GM23338 (cell line): Measurements from ENCODE around the gene APLN.

Experiments
- CREB1 ChIP-seq: fragments of 250-450 bp; sonication (Bioruptor Pico); IDR thresholded peaks from 2 replicates; pipeline ENCODE4 v1.5.0; 2020; ENCODE audit warnings: low read depth, mild to moderate bottlenecking, moderate library complexity
- EZH2 ChIP-seq: fragments of 200-600 bp; sonication (generic); IDR thresholded peaks from one replicate; pipeline ENCODE4 v1.8.0; 2017; ENCODE audit warnings: antibody characterized with exemption, mild to moderate bottlenecking, low read depth; ENCODE audit not compliant: unreplicated experiment
- EZH2phosphoT487 ChIP-seq: fragments of 200-600 bp; sonication (generic); IDR thresholded peaks from one replicate; pipeline ENCODE4 v1.8.1; 2018; ENCODE audit warnings: antibody characterized with exemption; ENCODE audit not compliant: unreplicated experiment
- JUNB ChIP-seq: IDR thresholded peaks from one replicate; pipeline ENCODE4 v1.6.1; 2016; ENCODE audit warnings: antibody characterized with exemption; ENCODE audit not compliant: unreplicated experiment
- POLR2AphosphoS5 ChIP-seq: IDR thresholded peaks from 2 replicates; pipeline ENCODE4 v1.6.1; 2016; ENCODE audit warnings: antibody characterized with exemption, low read depth
- STAT1 ChIP-seq: IDR thresholded peaks from one replicate; pipeline ENCODE4 v1.6.1; 2016; ENCODE audit warnings: antibody characterized with exemption; ENCODE audit not compliant: unreplicated experiment
- ZNF114 ChIP-seq: fragments of 250-450 bp; sonication (Bioruptor Pico); IDR thresholded peaks from 2 replicates; pipeline ENCODE4 v1.5.0; 2020; ENCODE audit warnings: mild to moderate bottlenecking, moderate library complexity
- TF ChIP-seq, protein P1 (sequence below), 2 experiments: fragments of 200-600 bp in 1 of 2; sonication (generic) in 1 of 2; conservative IDR thresholded peaks; 2 replicates each; pipeline versions ENCODE4 v1.5.1 to v1.6.1; 2016 to 2017; ENCODE audit warnings: antibody characterized with exemption in 2 of 2, low read depth in 2 of 2, mild to moderate bottlenecking in 2 of 2, moderate library complexity in 1 of 2
- TF ChIP-seq, protein P2 (sequence below): IDR thresholded peaks from one replicate; pipeline ENCODE4 v1.6.1; 2018; ENCODE audit warnings: antibody characterized with exemption; ENCODE audit not compliant: unreplicated experiment

DNA sequence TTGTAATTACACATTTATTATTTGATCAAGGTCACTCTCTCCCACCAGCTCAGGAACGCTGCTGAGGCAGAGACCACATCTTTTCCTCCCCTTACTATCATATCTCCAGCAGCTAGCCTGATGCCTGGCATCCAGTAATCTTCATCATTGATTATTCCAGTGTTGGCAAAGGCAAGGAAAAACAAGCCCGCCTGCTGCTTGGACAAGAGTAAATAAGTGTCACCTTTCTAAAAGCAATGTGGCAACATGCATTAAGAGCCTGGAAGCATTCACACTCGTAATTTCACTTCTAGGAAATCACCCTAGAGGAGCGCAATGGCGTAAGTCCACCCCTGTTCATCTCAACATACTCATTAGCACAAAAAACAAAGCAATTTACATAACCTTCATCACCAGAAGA lies 54.8 kb downstream of the APLN start:
- no peak for TF ChIP-seq EZH2
- TF ChIP-seq, protein P1, sequence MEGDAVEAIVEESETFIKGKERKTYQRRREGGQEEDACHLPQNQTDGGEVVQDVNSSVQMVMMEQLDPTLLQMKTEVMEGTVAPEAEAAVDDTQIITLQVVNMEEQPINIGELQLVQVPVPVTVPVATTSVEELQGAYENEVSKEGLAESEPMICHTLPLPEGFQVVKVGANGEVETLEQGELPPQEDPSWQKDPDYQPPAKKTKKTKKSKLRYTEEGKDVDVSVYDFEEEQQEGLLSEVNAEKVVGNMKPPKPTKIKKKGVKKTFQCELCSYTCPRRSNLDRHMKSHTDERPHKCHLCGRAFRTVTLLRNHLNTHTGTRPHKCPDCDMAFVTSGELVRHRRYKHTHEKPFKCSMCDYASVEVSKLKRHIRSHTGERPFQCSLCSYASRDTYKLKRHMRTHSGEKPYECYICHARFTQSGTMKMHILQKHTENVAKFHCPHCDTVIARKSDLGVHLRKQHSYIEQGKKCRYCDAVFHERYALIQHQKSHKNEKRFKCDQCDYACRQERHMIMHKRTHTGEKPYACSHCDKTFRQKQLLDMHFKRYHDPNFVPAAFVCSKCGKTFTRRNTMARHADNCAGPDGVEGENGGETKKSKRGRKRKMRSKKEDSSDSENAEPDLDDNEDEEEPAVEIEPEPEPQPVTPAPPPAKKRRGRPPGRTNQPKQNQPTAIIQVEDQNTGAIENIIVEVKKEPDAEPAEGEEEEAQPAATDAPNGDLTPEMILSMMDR (conservative IDR thresholded peaks at IDR 0.05; ENCODE audit: low read depth in 2 of 2): no peak
- no peak for TF ChIP-seq POLR2AphosphoS5
- TF ChIP-seq EZH2phosphoT487: no peak
- TF ChIP-seq STAT1: no peak
- TF ChIP-seq, protein P2, sequence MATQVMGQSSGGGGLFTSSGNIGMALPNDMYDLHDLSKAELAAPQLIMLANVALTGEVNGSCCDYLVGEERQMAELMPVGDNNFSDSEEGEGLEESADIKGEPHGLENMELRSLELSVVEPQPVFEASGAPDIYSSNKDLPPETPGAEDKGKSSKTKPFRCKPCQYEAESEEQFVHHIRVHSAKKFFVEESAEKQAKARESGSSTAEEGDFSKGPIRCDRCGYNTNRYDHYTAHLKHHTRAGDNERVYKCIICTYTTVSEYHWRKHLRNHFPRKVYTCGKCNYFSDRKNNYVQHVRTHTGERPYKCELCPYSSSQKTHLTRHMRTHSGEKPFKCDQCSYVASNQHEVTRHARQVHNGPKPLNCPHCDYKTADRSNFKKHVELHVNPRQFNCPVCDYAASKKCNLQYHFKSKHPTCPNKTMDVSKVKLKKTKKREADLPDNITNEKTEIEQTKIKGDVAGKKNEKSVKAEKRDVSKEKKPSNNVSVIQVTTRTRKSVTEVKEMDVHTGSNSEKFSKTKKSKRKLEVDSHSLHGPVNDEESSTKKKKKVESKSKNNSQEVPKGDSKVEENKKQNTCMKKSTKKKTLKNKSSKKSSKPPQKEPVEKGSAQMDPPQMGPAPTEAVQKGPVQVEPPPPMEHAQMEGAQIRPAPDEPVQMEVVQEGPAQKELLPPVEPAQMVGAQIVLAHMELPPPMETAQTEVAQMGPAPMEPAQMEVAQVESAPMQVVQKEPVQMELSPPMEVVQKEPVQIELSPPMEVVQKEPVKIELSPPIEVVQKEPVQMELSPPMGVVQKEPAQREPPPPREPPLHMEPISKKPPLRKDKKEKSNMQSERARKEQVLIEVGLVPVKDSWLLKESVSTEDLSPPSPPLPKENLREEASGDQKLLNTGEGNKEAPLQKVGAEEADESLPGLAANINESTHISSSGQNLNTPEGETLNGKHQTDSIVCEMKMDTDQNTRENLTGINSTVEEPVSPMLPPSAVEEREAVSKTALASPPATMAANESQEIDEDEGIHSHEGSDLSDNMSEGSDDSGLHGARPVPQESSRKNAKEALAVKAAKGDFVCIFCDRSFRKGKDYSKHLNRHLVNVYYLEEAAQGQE: no peak
- no peak for TF ChIP-seq JUNB
- no peak for TF ChIP-seq CREB1
- TF ChIP-seq ZNF114 (CRISPR knock-in tag): no peak
